GM20431 (cell line): Measurements from ENCODE around the gene LCE1B.

Experiments used
- in situ Hi-C: fragments of 300-500 bp; cut with MseI, MboI; formaldehyde crosslinking; loops from one replicate; pipeline ENCODE4 v1.15.0; 2020; ENCODE audit warnings: low sequenced_read_pairs; ENCODE audit not compliant: unreplicated experiment

The LCE1B gene

GRCh38 chr1:152811671-152812070, at the start of gene LCE1B:
Gene LCE1B, plus strand, starts transcription at chr1:152811971. Its CDS starts 476 bp downstream, at chr1:152812447.
- in situ Hi-C loops = no loop called here

- in situ Hi-C loops = no loop called here
Measured at GRCh38 chr1:152768847-152769533, 42.8 kb upstream of the LCE1B start.

- in situ Hi-C loops = no loop called here
Measured at GRCh38 chr1:152770411-152770810, 41.4 kb upstream of the LCE1B start.

GRCh38 chr1:152774875-152775274, 36.9 kb upstream of the LCE1B start, which contains the start of gene LCE1F:
Gene LCE1F, plus strand, starts transcription at chr1:152775140. Its CDS starts 1,232 bp downstream, at chr1:152776372.
- in situ Hi-C loops = no loop called here

- in situ Hi-C loops = no loop called here
Measured at GRCh38 chr1:152776361-152776760, 35.4 kb upstream of the LCE1B start.

- in situ Hi-C loops = no loop called here
Measured at GRCh38 chr1:152777510-152778137, 34.1 kb upstream of the LCE1B start.

GRCh38 chr1:152783095-152783494, 28.7 kb upstream of the LCE1B start:
- in situ Hi-C loops = no loop called here

GRCh38 chr1:152786077-152786476, 25.7 kb upstream of the LCE1B start, which contains the start of gene LCE1E:
Gene LCE1E, plus strand, starts transcription at chr1:152786257. Its CDS starts 1,043 bp downstream, at chr1:152787300.
- in situ Hi-C loops = no loop called here

GRCh38 chr1:152795686-152796085, 16.1 kb upstream of the LCE1B start:
- in situ Hi-C loops = no loop called here

- in situ Hi-C loops = no loop called here
Measured at GRCh38 chr1:152796421-152796820, 15.3 kb upstream of the LCE1B start, which contains the start of gene LCE1D. Gene LCE1D, plus strand, starts transcription at chr1:152796721. Its CDS starts 1,074 bp downstream, at chr1:152797795.

GRCh38 chr1:152801333-152801732, 10.4 kb upstream of the LCE1B start:
- in situ Hi-C loops = no loop called here

GRCh38 chr1:152806576-152806975, 5.2 kb upstream of the LCE1B start, which contains the start of gene LCE1C:
Gene LCE1C, minus strand, starts transcription at chr1:152806651. Its CDS starts 1,173 bp downstream, at chr1:152805478.
- in situ Hi-C loops = no loop called here

GRCh38 chr1:152811050-152811449, 721 bp upstream of the LCE1B start:
- in situ Hi-C loops = no loop called here

- in situ Hi-C loops = no loop called here
Measured at GRCh38 chr1:152817309-152817708, 5.5 kb downstream of the LCE1B start.

GRCh38 chr1:152823294-152823693, 11.5 kb downstream of the LCE1B start:
- in situ Hi-C loops = no loop called here

GRCh38 chr1:152824964-152825363, 13.2 kb downstream of the LCE1B start:
- in situ Hi-C loops = no loop called here

GRCh38 chr1:152827173-152827572, 15.4 kb downstream of the LCE1B start, which contains the start of gene LCE1A:
Gene LCE1A, plus strand, starts transcription at chr1:152827473. Its CDS starts 0 bp downstream, at chr1:152827473.
- in situ Hi-C loops = no loop called here

GRCh38 chr1:152836870-152837269, 25.1 kb downstream of the LCE1B start:
- in situ Hi-C loops = no loop called here

- in situ Hi-C loops = no loop called here
Measured at GRCh38 chr1:152842556-152842955, 30.8 kb downstream of the LCE1B start, which contains the start of gene LCE6A. Gene LCE6A, plus strand, starts transcription at chr1:152842856. Its CDS starts 665 bp downstream, at chr1:152843521.

GRCh38 chr1:152855661-152856060, 43.9 kb downstream of the LCE1B start:
- in situ Hi-C loops = no loop called here

GRCh38 chr1:152858062-152858461, 46.3 kb downstream of the LCE1B start:
- in situ Hi-C loops = no loop called here
